ENCODE results near the gene ADISSP. TPM values are rescaled to one million over a fixed set of nuclear protein-coding genes. Genes with fewer than 3 reads are reported as not detected.

Gene ADISSP
- total and polyA plus RNA-seq, 2 of the 8 experiments (the other 6 are each of a cell fraction or from before 2014, with no cell fraction given) = 111 to 141 TPM

DNA sequence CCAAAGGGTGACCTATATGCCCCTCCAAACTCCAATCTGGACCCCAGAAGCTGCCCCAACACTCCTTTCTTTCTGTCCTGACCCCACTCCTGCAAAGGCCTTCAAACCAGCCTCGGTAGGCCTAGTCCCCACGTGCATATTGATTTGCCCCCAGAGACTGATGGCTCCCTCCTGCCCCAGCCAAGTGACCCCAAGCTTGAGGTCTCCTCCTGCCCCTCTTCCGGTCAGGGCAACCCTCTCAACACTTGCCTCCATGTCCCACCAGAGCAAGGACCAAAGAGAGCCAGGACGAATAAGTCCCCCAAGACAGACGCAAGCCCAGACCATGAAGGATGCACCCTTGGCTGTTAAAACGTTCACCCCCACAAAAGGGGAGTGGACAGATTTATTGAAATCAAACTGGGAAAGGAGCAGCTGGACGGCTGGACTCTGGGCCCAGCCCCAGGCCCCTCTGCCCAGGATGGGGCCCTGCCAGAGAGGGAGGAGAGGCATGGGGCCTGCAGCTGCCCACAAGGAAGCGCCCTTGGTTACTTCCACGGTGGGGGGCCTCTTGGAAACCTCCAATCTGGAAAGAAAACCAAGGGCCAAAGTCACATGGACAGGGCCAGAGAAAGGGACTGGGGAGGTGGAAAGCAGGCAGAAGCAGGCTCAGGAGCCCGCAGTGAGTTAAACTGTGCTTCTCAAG lies 16.1 kb upstream of the ADISSP start:
- no peaks in the 10 kb centered on the region for H3K9me3 ChIP-seq (ENCODE audit: insufficient read depth in 2 of 2, low read depth in 1 of 2, low read length in 1 of 2)
- H2AK5ac ChIP-seq (ENCODE audit: low read depth, low read length) = no peak overlapping the region
- FAIRE-seq (no peak), DNase-seq (ENCODE audit: low read depth in 1 of 2, low spot score in 2 of 2) (no peak)
- peaks cover 0 to 16% (median 12%) of the 10 kb centered on the region in 4 experiments; a peak in 6 of 7 replicates for H3K27me3 ChIP-seq (replicated peaks in 1 of 4; ENCODE audit: control insufficient read depth in 3 of 4, extremely low read depth in 1 of 4, insufficient read depth in 3 of 4, low read length in 3 of 4)
- no peak overlapping the region for H3K23ac ChIP-seq (ENCODE audit: insufficient read length)
- H2AFZ ChIP-seq (ENCODE audit: low read length) = no peak overlapping the region
- H4K5ac ChIP-seq (ENCODE audit: insufficient read length, low read depth, low read length) = no peak overlapping the region
- no peak overlapping the region for H3K4ac ChIP-seq (replicated peaks; ENCODE audit: insufficient read length, low read depth, low read length)
- H3K18ac ChIP-seq (ENCODE audit: extremely low read depth, low read length) = no peak overlapping the region
- H2BK12ac ChIP-seq (ENCODE audit: low read depth, low read length) = no peak overlapping the region
- WGBS, 2 experiments (ENCODE audit: extremely low coverage in 1 of 2, insufficient coverage in 1 of 2, insufficient read length in 1 of 2, insufficient replicate concordance in 2 of 2, low coverage in 1 of 2, low lambda C conversion rate in 2 of 2, missing lambda C conversion rate in 1 of 2) = 92% methylated on average over 9 of the region's 10 CpGs; no CpG with 5 or more reads in 1 of the 2 experiments
- H4K8ac ChIP-seq (ENCODE audit: extremely low read depth, insufficient read depth, low read length) = no peak overlapping the region
- peaks cover 7 to 11% of the 10 kb centered on the region in 2 experiments for H4K20me1 ChIP-seq (replicated peaks in 1 of 2; ENCODE audit: control insufficient read depth in 1 of 2, insufficient read depth in 2 of 2, low read length in 2 of 2)
- H3K4me3 ChIP-seq (ENCODE audit: extremely low read depth in 1 of 4, insufficient read depth in 2 of 4, low read depth in 3 of 4, low read length in 4 of 4) = no peak overlapping the region
- no peak overlapping the region for H2BK120ac ChIP-seq (replicated peaks; ENCODE audit: low read depth, low read length)
- H2BK5ac ChIP-seq (ENCODE audit: low read depth, low read length) = no peak overlapping the region
- no peak overlapping the region for H3K9ac ChIP-seq (replicated peaks in 1 of 4; ENCODE audit: extremely low read depth in 1 of 4, low read depth in 3 of 4, low read length in 3 of 4)
- H3K27ac ChIP-seq (ENCODE audit: low read depth, low read length) = no peak overlapping the region
- H3K14ac ChIP-seq (ENCODE audit: insufficient read length) = no peak overlapping the region
- no peak overlapping the region for H3K56ac ChIP-seq (replicated peaks; ENCODE audit: insufficient read length, low read depth, low read length)
- H2BK15ac ChIP-seq (ENCODE audit: low read length) = no peak overlapping the region
- peaks cover 0 to 5% (median 0%) of the 10 kb centered on the region in 4 experiments; a peak in 2 of 8 replicates for H3K36me3 ChIP-seq (ENCODE audit: control insufficient read depth in 2 of 4, insufficient read depth in 4 of 4, low read length in 3 of 4)
- CTCF ChIA-PET (ENCODE audit: partially characterized antibody) = interaction anchor here (1.2 to 9.5 kb wide), 2 partner anchors 31 to 33 kb away, joined by 3 to 128 read pairs; partner anchors contain the start of gene AP5S1
- H3K4me2 ChIP-seq (ENCODE audit: insufficient read depth in 1 of 2, low read depth in 2 of 2, low read length in 2 of 2) = no peak overlapping the region
- POLR2A ChIA-PET (ENCODE audit: partially characterized antibody) = interaction anchor here (0.9 to 3.9 kb wide), 6 partner anchors 16 to 144 kb away, joined by 3 to 20 read pairs (median 3); partner anchors contain the start of genes ADISSP and AP5S1
- H2BK20ac ChIP-seq (ENCODE audit: low read length) = no peak overlapping the region
- H3K23me2 ChIP-seq (ENCODE audit: low read depth, low read length) = peaks cover 6% of the 10 kb centered on the region; the same call in 1 of the 2 replicates
- H3K79me1 ChIP-seq (ENCODE audit: low read depth, low read length) = peaks cover 11% of the 10 kb centered on the region
- H3K4me1 ChIP-seq (replicated peaks in 1 of 4; ENCODE audit: control insufficient read depth in 3 of 4, insufficient read depth in 4 of 4, low read length in 3 of 4) = peaks cover 0 to 17% (median 8%) of the 10 kb centered on the region in 4 experiments; a peak in 6 of 7 replicates
- no peak for TF ChIP-seq RXRA (IDR thresholded peaks at IDR 0.05; ENCODE audit: insufficient read depth, low read depth, low read length)
- TF ChIP-seq RNF2 (IDR thresholded peaks at IDR 0.05; ENCODE audit: borderline replicate concordance, low read depth, low read length, missing control alignments, poor library complexity, severe bottlenecking) = no peak
- no peak for TF ChIP-seq SRF (IDR thresholded peaks at IDR 0.05; ENCODE audit: low read depth, low read length)
- TF ChIP-seq JUN (IDR thresholded peaks at IDR 0.05; ENCODE audit: low read depth, low read length) = no peak
- no peak for TF ChIP-seq SAP30 (IDR thresholded peaks at IDR 0.05; ENCODE audit: insufficient read depth, insufficient replicate concordance, low read length)
- TF ChIP-seq HDAC6 (IDR thresholded peaks at IDR 0.05; ENCODE audit: low read depth, low read length) = no peak
- TF ChIP-seq BRCA1 (IDR thresholded peaks at IDR 0.05; ENCODE audit: low read depth, low read length) = no peak
- no peak for TF ChIP-seq TCF12 (IDR thresholded peaks at IDR 0.05; ENCODE audit: low read depth, low read length)
- no peak for TF ChIP-seq NANOG (IDR thresholded peaks at IDR 0.05; ENCODE audit: insufficient read depth, low read depth, low read length, poor library complexity, severe bottlenecking)
- TF ChIP-seq ASH2L (IDR thresholded peaks at IDR 0.05; ENCODE audit: low read length) = no peak
- TF ChIP-seq SP4 (IDR thresholded peaks at IDR 0.05; ENCODE audit: low read length) = no peak
- TF ChIP-seq NRF1 (IDR thresholded peaks at IDR 0.05; ENCODE audit: low read depth, low read length) = no peak
- no peak overlapping the region for H4K91ac ChIP-seq (replicated peaks; ENCODE audit: insufficient read length, low read length)
- peaks cover 0 to 10% of the 10 kb centered on the region in 2 experiments; a peak in 1 of 4 replicates for H3K79me2 ChIP-seq (ENCODE audit: control insufficient read depth in 1 of 2, insufficient read depth in 2 of 2, low read length in 2 of 2)
